HG03045 (cell line): ENCODE results near the gene ERCC5.

Source experiments
- ATAC-seq: cut with Tn5 transposase; IDR thresholded peaks from one replicate; pipeline ENCODE4 v1.9.1; 2021; ENCODE audit warnings: mild to moderate bottlenecking, moderate library complexity; ENCODE audit not compliant: unreplicated experiment

The ERCC5 gene

DNA sequence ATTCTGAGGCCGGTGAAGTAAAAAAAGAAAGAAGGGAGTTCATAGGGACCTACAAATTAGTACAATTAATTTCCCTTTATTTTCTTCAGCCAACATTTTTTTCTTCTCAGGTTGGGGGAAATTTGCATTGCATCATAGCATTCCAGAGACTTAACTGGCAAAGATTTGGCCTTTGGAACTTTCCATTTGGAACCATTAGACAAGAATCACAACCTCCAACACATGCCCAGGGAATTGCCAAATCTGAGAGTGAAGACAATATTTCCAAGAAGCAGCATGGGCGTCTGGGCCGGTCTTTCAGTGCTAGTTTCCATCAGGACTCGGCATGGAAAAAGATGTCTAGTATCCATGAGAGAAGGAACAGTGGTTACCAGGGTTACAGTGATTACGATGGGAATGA, 6.4 kb upstream of the ERCC5 start:
- ATAC-seq = no peak

GRCh38 chr13:102845289-102845629, 573 bp upstream of the ERCC5 start:
- peak; percentile 29 for ATAC-seq

DNA sequence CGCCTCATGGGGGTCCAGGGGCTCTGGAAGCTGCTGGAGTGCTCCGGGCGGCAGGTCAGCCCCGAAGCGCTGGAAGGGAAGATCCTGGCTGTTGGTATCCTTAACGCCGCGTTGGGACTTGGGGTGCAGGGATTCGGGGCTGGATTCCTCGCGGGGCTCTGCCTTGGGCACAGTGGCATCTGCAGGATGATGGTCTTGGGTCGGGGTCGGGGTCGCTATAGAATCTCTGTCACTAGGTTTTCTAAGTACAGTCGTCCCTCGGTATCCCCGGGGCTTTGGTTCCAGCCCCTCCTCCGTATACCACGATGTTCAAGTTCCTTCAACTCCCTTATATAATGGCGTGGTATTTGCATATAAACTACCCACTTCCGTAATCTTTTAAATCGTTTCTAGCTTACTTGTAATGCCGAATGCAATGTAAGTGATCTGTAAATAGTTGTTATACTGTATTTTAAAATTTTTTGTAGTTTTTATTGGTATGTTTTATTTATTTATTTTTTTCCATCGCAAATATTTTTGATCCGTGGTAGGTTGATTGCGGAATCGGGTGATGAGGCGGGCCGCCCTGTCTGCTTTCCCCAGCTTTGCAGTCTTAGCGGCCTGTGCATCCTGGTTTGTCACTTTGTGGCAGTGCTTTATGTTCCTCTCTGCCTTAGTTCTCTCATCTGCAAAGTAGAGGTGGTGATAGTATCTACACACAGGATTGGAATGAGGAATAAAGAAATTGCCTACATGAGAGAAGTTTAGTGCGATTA, 606 bp downstream of the ERCC5 start:
- peak; percentile 20 for ATAC-seq

GRCh38 chr13:102847272-102848234, 1.7 kb downstream of the ERCC5 start:
- no peak for ATAC-seq

- ATAC-seq = no peak
These were observed 3.1 kb downstream of the ERCC5 start for GRCh38 chr13:102848956-102849355.

DNA sequence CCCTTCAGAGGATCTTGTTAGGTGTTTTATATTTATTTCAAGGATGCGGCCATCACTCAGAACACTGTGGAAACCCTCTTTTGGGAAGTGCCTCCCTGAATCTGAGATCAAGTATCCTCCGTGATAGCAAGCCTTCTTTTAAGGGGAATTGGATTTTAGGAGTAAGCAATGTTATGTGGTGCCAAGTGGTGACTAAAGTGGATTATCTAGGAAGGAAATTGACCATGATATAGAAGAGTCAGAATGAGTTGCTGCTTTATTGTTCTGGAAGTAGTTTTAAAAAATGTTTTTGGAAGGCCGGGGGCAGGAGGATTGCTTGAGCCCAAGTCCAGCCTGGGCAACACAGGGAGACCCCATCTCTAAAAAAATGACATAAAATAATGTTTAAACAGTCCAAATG, 6.7 kb downstream of the ERCC5 start:
- ATAC-seq = no peak

- no peak for ATAC-seq
These were observed 8.8 kb downstream of the ERCC5 start for GRCh38 chr13:102854675-102855074.

- no peak for ATAC-seq
These were observed 10.7 kb downstream of the ERCC5 start for GRCh38 chr13:102856557-102856956.

DNA sequence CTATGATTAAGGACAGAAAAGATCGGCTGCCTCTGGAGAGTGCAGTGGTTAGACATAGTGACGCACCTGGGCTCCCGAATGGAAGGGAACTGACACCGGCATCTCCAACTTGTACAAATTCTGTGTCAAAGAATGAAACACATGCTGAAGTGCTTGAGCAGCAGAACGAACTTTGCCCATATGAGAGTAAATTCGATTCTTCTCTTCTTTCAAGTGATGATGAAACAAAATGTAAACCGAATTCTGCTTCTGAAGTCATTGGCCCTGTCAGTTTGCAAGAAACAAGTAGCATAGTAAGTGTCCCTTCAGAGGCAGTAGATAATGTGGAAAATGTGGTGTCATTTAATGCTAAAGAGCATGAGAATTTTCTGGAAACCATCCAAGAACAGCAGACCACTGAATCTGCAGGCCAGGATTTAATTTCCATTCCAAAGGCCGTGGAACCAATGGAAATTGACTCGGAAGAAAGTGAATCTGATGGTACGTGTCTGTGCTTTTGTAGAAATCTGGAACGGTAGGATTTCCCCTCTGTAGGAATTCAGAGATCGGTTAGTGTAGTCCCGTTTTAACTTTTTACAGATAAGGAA, 16.9 kb downstream of the ERCC5 start:
- no peak for ATAC-seq

DNA sequence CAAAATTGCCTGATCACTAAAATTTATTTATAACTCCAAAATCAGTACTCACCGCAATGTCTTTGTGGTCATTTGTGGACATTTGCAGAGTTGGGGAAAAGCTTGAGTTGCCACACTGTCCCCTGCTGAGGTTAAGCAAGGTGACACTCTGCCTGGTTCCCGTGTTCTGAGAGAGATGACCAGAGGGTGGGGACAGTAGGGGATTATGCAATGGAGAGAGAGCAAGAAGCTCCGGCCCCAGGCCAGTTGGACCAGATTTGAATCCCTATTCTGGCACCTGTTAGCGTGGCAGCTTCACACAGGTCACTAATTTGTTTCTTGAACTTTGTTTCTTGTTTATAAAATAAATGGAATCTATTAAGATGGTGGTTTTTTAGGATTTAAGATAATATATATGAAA, 17.8 kb downstream of the ERCC5 start:
- ATAC-seq = no peak

DNA sequence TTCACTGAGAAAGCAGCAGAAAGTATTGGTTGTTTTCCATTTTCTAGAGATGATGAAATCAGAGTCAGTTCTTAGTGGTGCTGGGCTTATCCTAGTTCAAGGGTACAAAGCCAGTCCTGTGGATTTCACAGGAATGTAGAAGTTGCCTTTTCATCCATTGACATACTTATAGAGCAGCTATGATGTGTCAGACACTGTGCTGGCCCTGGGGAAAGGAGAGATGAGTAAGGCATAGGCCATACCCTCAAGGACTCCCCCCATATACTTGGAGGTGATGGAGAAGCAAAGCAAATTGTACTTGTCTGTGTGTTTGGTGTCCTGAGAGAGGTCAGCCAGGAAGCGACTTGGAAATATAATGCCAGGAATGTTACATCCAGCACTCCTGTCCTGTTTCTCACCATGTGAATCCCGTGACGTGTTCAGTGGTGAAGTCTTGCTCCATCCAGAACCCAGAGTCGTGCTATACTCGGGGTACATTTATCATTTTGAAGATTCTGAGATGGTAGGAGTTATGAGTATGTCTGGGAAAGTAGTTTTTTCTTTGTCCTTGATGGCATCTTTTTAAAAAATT, 22.6 kb downstream of the ERCC5 start:
- ATAC-seq = no peak

- ATAC-seq = no peak
These were observed 24.3 kb downstream of the ERCC5 start for GRCh38 chr13:102869948-102870676.

DNA sequence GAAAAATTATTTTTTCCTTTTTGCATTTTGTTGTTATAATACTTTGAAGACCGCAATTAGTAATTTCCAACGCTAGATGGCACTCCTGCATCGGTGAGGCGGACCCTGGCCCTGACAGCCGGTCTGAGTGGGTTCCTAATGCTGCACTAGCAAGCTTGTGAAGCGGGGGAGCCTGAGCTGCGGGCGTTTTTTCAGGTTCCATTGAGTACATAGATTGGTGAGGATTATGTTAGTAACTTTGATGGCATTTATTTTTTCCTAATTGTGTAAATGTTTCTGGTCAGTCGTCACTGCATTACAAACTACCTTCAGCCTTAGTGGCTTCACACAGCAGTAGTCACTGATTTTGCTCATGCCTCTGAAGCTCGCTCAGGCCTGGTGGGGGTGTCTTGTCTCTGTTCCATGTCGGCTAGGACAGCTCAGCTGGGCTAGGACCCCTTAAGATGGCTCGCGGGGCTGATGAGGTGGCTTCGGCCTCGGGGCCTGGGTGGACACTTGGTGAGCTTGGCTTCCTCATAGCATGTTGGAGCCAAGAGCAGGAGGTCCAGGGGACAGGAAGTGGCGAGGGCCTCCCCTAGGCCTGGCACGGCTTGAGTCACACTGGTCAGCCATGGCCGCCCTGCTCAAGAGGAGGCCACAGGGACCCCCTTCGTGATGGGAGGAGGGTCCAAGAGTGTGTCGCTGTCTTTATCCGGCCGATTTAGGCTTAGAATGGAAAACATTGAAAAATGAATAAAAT, 25.0 kb downstream of the ERCC5 start:
- ATAC-seq = peak; percentile 39

DNA sequence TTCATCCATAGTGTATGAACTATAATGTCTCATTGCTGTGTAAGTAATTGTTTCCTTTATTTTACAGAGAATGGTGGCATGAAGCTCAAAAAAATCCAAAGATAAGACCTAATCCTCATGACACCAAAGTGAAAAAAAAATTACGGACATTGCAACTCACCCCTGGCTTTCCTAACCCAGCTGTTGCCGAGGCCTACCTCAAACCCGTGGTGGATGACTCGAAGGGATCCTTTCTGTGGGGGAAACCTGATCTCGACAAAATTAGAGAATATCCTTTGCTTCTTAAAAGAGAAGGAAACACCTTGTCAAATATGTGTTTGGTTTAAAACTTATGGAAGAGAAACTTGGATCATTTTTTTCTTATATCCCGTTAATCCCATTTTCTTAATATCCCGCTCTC, 26.3 kb downstream of the ERCC5 start:
- ATAC-seq = no peak

DNA sequence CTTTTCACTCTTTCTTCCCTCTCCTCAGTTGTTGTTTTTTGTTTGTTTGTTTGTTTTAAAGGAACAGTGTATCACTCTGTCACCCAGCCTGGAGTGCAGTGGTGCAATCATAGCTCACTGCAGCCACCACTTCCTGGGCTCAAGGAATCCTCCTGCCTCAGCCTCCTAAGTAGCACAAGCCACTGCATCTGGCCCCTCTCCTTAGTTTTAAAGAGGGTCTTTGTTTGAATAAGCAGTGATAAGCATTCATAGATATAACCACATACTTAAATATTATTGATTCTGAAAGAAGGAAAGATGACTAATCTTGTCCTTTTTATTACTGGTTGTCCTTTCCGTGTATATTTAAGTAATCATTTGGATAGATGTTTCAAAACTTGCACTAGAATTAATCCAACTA, 26.7 kb downstream of the ERCC5 start:
- ATAC-seq = no peak

DNA sequence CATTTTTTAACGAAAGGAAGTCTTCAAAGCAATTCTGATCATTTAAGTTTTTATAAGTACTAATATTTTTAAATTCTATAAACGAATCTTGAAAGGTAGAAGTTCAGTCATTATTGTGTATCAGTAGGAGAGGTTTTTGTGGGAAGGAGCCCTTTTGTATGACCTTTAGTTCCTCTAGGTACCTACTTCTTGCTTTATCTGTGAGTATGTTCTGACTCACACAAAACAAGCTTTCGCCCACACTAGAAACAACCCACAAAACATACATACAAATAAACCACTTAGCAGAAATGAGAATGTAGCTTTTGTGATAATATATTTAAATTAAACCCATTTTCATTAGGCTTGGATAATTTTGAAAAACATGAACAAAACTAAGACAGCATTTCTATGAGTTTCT, 27.8 kb downstream of the ERCC5 start:
- peak; percentile 69 for ATAC-seq

DNA sequence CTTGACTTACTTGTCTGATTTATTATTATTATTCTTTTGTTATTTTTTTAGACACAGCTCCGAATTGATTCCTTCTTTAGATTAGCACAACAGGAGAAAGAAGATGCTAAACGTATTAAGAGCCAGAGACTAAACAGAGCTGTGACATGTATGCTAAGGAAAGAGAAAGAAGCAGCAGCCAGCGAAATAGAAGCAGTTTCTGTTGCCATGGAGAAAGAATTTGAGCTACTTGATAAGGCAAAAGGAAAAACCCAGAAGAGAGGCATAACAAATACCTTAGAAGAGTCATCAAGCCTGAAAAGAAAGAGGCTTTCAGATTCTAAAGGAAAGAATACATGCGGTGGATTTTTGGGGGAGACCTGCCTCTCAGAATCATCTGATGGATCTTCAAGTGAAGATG, 29.4 kb downstream of the ERCC5 start:
- no peak for ATAC-seq

GRCh38 chr13:102877303-102877702, 31.5 kb downstream of the ERCC5 start:
- no peak for ATAC-seq

DNA sequence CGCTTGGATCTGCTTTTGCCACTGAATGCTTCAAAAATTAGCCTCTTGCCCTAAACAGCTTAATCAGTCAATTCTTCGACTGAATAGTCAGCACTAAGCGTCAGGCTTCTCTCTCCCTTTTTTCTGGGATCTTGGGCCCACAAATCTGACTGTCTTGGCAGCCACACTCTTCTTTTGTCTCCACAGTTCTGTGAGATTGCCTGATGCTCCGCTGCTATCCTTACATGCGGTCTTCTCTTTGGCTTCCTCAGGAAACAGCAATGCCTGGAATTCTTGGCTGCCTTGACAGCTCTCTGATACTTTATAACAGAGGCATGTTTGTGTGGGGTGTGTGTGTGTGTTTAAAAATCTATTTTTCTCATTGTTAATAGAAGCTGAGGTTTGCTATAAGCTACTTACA, 32.6 kb downstream of the ERCC5 start:
- ATAC-seq = no peak
